ENCODE results near the gene SPECC1. TPM values are rescaled to one million over a fixed set of nuclear protein-coding genes. Genes with fewer than 3 reads are reported as not detected.

The SPECC1 gene
- total and polyA plus RNA-seq, 2 of the 4 experiments (the other 2 are of a cell fraction) = 16.9 to 26.2 TPM

DNA sequence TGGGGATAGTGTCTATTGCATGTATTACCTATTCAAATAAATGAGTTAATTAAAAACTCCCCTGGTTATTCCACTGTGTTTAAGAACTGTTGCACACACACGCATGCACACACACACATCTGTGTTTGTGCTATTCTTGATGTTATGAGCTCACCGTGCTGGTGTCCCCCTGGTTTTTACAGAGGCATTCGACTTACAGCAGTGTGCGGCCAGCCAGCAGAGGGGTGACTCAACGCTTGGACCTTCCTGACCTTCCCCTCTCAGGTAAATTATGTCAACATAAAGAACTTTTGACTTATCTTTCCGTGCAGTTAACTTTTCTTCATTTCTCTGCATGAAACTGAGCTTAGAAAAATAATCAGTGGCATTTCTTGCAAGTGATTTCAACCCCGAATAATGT is 244.2 kb downstream of the SPECC1 start:
- Histone ChIP-seq H3K4ac (ENCODE audit: low read depth, low read length) (no peak overlapping the region), H3K79me1 (ENCODE audit: low read depth in 1 of 2, low read length in 2 of 2) (peaks cover 1 to 12% of the 10 kb centered on the region in 2 experiments; a peak in 3 of 4 replicates), H4K5ac (ENCODE audit: low read depth, low read length) (no peak overlapping the region), H2AK9ac (replicated peaks; ENCODE audit: low read depth, low read length, poor library complexity) (no peak overlapping the region), H3K36me3 (ENCODE audit: control insufficient read depth, insufficient read depth, low read length) (peaks cover 16% of the 10 kb centered on the region), H3K9me1 (ENCODE audit: insufficient read depth, low read length) (peaks cover 12% of the 10 kb centered on the region), H2AFZ (replicated peaks; ENCODE audit: low read length, poor library complexity) (no peak overlapping the region), H3K4me1 (ENCODE audit: control insufficient read depth, insufficient read depth, low read length) (peaks cover 6% of the 10 kb centered on the region), H3K9me3 (ENCODE audit: control insufficient read depth, insufficient read depth, low read length) (peaks cover 7% of the 10 kb centered on the region), H3K18ac (ENCODE audit: low read depth, low read length) (no peak overlapping the region), H3K56ac (ENCODE audit: extremely low read depth, insufficient read depth, low read length) (no peak overlapping the region), H3K14ac (replicated peaks; ENCODE audit: low read depth, low read length) (no peak overlapping the region), H2BK15ac (ENCODE audit: low read depth, low read length) (no peak overlapping the region), H2BK20ac (ENCODE audit: low read depth, low read length) (no peak overlapping the region), H4K20me1 (ENCODE audit: insufficient read depth, low read length) (no peaks in the 10 kb centered on the region), H4K91ac (ENCODE audit: insufficient read depth, low read depth, low read length) (no peak overlapping the region), H2BK5ac (ENCODE audit: low read depth, low read length, poor library complexity, severe bottlenecking) (no peak overlapping the region), H3K27me3 (ENCODE audit: control insufficient read depth, insufficient read depth, low read length) (no peaks in the 10 kb centered on the region), H3K27ac (ENCODE audit: insufficient read depth, low read length) (no peak overlapping the region), H2AK5ac (ENCODE audit: low read depth, low read length) (no peak overlapping the region), H3K9ac (ENCODE audit: low read depth, low read length) (no peak overlapping the region), H3K4me3 (ENCODE audit: insufficient read depth, low read depth, low read length) (no peak overlapping the region), H2BK120ac (ENCODE audit: low read depth, low read length) (no peak overlapping the region), H3K4me2 (ENCODE audit: low read depth, low read length) (no peak overlapping the region), H3K23ac (ENCODE audit: low read depth, low read length) (no peak overlapping the region), H4K8ac (ENCODE audit: low read depth in 2 of 2, low read length in 2 of 2) (no peak overlapping the region)
- ChIA-PET POLR2A (ENCODE audit: unreplicated experiment) (no interaction called here), CTCF (no interaction called here)
- dilution Hi-C loops (cut with HindIII; ENCODE audit: low sequenced_read_pairs, unreplicated experiment) = no loop called here
- 67% methylated on average over 2 of the region's 7 CpGs; no CpG with 5 or more reads in 1 of the 2 experiments for WGBS, 2 experiments (ENCODE audit: extremely low coverage in 2 of 2, insufficient read length in 1 of 2)
- intact Hi-C loops (cut with micrococcal nuclease) = loop anchor here (5.0 kb wide), 1 partner anchor 34 kb away; no protein-coding TSS in a partner anchor
- TF ChIP-seq, protein P1, sequence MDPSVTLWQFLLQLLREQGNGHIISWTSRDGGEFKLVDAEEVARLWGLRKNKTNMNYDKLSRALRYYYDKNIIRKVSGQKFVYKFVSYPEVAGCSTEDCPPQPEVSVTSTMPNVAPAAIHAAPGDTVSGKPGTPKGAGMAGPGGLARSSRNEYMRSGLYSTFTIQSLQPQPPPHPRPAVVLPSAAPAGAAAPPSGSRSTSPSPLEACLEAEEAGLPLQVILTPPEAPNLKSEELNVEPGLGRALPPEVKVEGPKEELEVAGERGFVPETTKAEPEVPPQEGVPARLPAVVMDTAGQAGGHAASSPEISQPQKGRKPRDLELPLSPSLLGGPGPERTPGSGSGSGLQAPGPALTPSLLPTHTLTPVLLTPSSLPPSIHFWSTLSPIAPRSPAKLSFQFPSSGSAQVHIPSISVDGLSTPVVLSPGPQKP (IDR thresholded peaks at IDR 0.05; ENCODE audit: borderline replicate concordance, low read depth, low read length) = no peak
- TF ChIP-seq CTCF (conservative IDR thresholded peaks at IDR 0.05; ENCODE audit: low read depth, low read length) = no peak
- TF ChIP-seq MAFK (IDR thresholded peaks at IDR 0.05; ENCODE audit: low read depth, low read length) = no peak
- TF ChIP-seq RFX5 (IDR thresholded peaks at IDR 0.05; ENCODE audit: low read depth, low read length) = no peak
- TF ChIP-seq MXI1 (IDR thresholded peaks at IDR 0.05; ENCODE audit: borderline replicate concordance, low read depth, low read length) = no peak
- no peak for TF ChIP-seq MAZ (IDR thresholded peaks at IDR 0.05; ENCODE audit: borderline replicate concordance, low read depth, low read length)
- TF ChIP-seq RAD21 (IDR thresholded peaks at IDR 0.05; ENCODE audit: low read length) = no peak
- TF ChIP-seq USF2 (IDR thresholded peaks at IDR 0.05; ENCODE audit: low read depth, low read length) = no peak
- TF ChIP-seq BHLHE40 (IDR thresholded peaks at IDR 0.05; ENCODE audit: low read depth, low read length) = no peak
- TF ChIP-seq CHD1 (IDR thresholded peaks at IDR 0.05; ENCODE audit: low read depth, low read length) = no peak
- TF ChIP-seq CEBPB (IDR thresholded peaks at IDR 0.05; ENCODE audit: low read depth, low read length) = no peak
- TF ChIP-seq FOS (IDR thresholded peaks at IDR 0.05; ENCODE audit: low read depth, low read length) = no peak
- TF ChIP-seq POLR2A (IDR thresholded peaks at IDR 0.05; ENCODE audit: low read depth, low read length) = no peak
- DNase-seq (peak; percentile 59), ATAC-seq (ENCODE audit: low read depth) (peak; percentile 37; the same call in 1 of the 2 replicates)
- in situ Hi-C loops (cut with MboI; ENCODE audit: low sequenced_read_pairs) = no loop called here
- BruUV-seq (replicated peaks) = no TSS peak

Data from IMR-90 (cell line).